Hepatocyte (in vitro differentiated cells): ENCODE data around the gene RBBP4.

Experiments
- EZH2 ChIP-seq: fragments of 200-600 bp; sonication (generic); IDR thresholded peaks from 2 replicates; pipeline ENCODE4 v1.6.1; 2016; ENCODE audit warnings: antibody characterized with exemption, mild to moderate bottlenecking, borderline replicate concordance
- TF ChIP-seq, protein P1 (sequence below): fragments of 200-600 bp; sonication (generic); IDR thresholded peaks from 2 replicates; pipeline ENCODE4 v1.5.1; 2016; ENCODE audit warnings: antibody characterized with exemption, mild to moderate bottlenecking; ENCODE audit not compliant: poor library complexity

DNA sequence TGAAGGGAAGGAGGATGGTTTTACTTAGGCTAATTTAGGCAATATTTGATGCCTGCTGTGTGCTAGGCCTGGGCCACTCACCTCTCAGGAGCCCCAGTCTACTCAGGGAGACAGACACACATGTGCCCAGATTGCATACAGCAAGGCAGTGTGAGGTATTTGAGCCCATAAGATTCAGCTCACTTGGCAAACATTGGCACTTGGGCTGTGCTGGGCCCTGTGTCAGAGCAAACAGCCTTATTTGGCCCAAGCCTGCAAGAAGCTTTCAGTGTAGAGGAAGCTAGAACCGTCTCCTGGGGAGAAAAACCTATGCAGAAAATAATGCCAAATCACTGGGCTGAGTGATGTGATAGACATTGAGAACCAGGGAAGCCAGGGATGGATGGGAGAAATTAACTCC is 55.5 kb downstream of the RBBP4 start:
- TF ChIP-seq, protein P1, sequence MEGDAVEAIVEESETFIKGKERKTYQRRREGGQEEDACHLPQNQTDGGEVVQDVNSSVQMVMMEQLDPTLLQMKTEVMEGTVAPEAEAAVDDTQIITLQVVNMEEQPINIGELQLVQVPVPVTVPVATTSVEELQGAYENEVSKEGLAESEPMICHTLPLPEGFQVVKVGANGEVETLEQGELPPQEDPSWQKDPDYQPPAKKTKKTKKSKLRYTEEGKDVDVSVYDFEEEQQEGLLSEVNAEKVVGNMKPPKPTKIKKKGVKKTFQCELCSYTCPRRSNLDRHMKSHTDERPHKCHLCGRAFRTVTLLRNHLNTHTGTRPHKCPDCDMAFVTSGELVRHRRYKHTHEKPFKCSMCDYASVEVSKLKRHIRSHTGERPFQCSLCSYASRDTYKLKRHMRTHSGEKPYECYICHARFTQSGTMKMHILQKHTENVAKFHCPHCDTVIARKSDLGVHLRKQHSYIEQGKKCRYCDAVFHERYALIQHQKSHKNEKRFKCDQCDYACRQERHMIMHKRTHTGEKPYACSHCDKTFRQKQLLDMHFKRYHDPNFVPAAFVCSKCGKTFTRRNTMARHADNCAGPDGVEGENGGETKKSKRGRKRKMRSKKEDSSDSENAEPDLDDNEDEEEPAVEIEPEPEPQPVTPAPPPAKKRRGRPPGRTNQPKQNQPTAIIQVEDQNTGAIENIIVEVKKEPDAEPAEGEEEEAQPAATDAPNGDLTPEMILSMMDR = no peak
- no peak for TF ChIP-seq EZH2
